Tibial nerve (tissue), 4 donors: Measurements from ENCODE around the gene PCK2. TPM values are rescaled to one million over a fixed set of nuclear protein-coding genes. Genes with fewer than 3 reads are reported as not detected.
A peak's percentile ranks its signal among the peaks of the same experiment; 100 is the strongest.

Source experiments
- DNase-seq, 2 donors: peaks; one replicate each; pipeline ENCODE4 v3.0.0-alpha.2; 2019; ENCODE audit warnings: low spot score in 2 of 2
- H3K27ac ChIP-seq, 4 donors: fragments of 200-600 bp; sonication (generic) in 3 of 4; one replicate each; pipeline ENCODE4 v1.5.1; 2017 to 2019; ENCODE audit warnings: mild to moderate bottlenecking in 1 of 4
- H3K27me3 ChIP-seq, 2 donors: fragments of 200-600 bp; sonication (generic) in 1 of 2; one replicate each; pipeline versions ENCODE4 v1.5.1 to v1.6.0; 2017 to 2019
- H3K36me3 ChIP-seq, 3 donors: fragments of 200-600 bp; sonication (generic); one replicate each; pipeline ENCODE4 v1.5.1; 2018 to 2019
- H3K4me1 ChIP-seq, 4 donors: fragments of 200-600 bp; sonication (generic) in 3 of 4; one replicate each; pipeline ENCODE4 v1.5.1; 2017 to 2019
- H3K4me3 ChIP-seq, 4 donors: fragments of 200-600 bp; sonication (generic) in 3 of 4; one replicate each; pipeline ENCODE4 v1.5.1; 2017 to 2019; ENCODE audit warnings: mild to moderate bottlenecking in 1 of 4, moderate library complexity in 1 of 4
- H3K9me3 ChIP-seq, 4 donors: fragments of 200-600 bp; sonication (generic) in 3 of 4; one replicate each; pipeline ENCODE4 v1.5.1; 2017 to 2019
- CTCF ChIP-seq, 5 experiments: fragments of 200-600 bp in 3 of 5; fragments of 450-650 bp in 2 of 5; sonication (generic) in 3 of 5; IDR thresholded peaks; one replicate each; pipeline ENCODE4 v1.5.1; 2016 to 2019; ENCODE audit warnings: antibody characterized with exemption in 5 of 5, mild to moderate bottlenecking in 3 of 5, moderate library complexity in 2 of 5
- EP300 ChIP-seq, 2 donors: sonication (generic); formaldehyde crosslinking; IDR thresholded peaks; one replicate each; pipeline ENCODE4 v1.6.1; 2017; ENCODE audit warnings: antibody characterized with exemption in 2 of 2, mild to moderate bottlenecking in 1 of 2
- POLR2A ChIP-seq, 2 donors: fragments of 450-650 bp; IDR thresholded peaks; one replicate each; pipeline ENCODE4 v1.6.1; 2017; ENCODE audit warnings: antibody characterized with exemption in 2 of 2, mild to moderate bottlenecking in 2 of 2, moderate library complexity in 2 of 2
- WGBS, 2 donors: methylation state at CpG; one replicate each; pipeline ENCODE4 v1.1.5; 2018; 5-methylcytosine and 5-hydroxymethylcytosine counted together
- total RNA-seq, 4 donors: library from RNA; depleted of rRNA; stranded (reverse); fragments of >200 nt; gene quantifications; one replicate each; pipeline ENCODE4 v1.1.0, GENCODE V29; 2016

The PCK2 gene
- total RNA-seq, 4 donors from 2014 or later: 28.9 to 49.2 (median 34.3) TPM

GRCh38 chr14:24147761-24148428, 53.8 kb downstream of the PCK2 start:
- Histone ChIP-seq H3K27ac (peak overlapping the region; percentile 85 to 97 (median 92)), H3K9me3 (no peaks in the 10 kb centered on the region), H3K4me1 (peaks cover 4 to 51% (median 19%) of the 10 kb centered on the region in 4 donors), H3K4me3 (peak overlapping the region; percentile 82 to 98 (median 96)), H3K27me3 (no peaks in the 10 kb centered on the region), H3K36me3 (peaks cover 5 to 53% (median 20%) of the 10 kb centered on the region in 3 donors)
- no peak for DNase-seq
- no peak for TF ChIP-seq EP300 (IDR thresholded peaks at IDR 0.05)
- TF ChIP-seq CTCF (IDR thresholded peaks at IDR 0.05): no peak
- TF ChIP-seq POLR2A (IDR thresholded peaks at IDR 0.05): no peak
- 4 to 5% methylated on average over 21 to 22 of the region's 29 CpGs for WGBS, 2 donors

- Histone ChIP-seq H3K9me3 (no peaks in the 10 kb centered on the region), H3K4me1 (peaks cover 4 to 38% (median 19%) of the 10 kb centered on the region in 4 donors), H3K27me3 (no peaks in the 10 kb centered on the region), H3K36me3 (peaks cover 5 to 63% (median 22%) of the 10 kb centered on the region in 3 donors), H3K4me3 (no peak overlapping the region), H3K27ac (no peak overlapping the region)
- 94 to 96% methylated on average over 3 of the region's 3 CpGs for WGBS, 2 donors
- DNase-seq: no peak
- TF ChIP-seq CTCF (IDR thresholded peaks at IDR 0.05): no peak
- TF ChIP-seq EP300 (IDR thresholded peaks at IDR 0.05): no peak
- no peak for TF ChIP-seq POLR2A (IDR thresholded peaks at IDR 0.05)
Measured at GRCh38 chr14:24149302-24149969, 55.3 kb downstream of the PCK2 start.

GRCh38 chr14:24150061-24150460, 56.0 kb downstream of the PCK2 start:
- peaks cover 5 to 69% (median 27%) of the 10 kb centered on the region in 3 donors for H3K36me3 ChIP-seq
- H3K9me3 ChIP-seq: no peaks in the 10 kb centered on the region
- no peaks in the 10 kb centered on the region for H3K27me3 ChIP-seq
- H3K27ac ChIP-seq: no peak overlapping the region
- 89 to 90% methylated on average over 9 of the region's 9 CpGs for whole genome bisulfite sequencing, 2 donors
- H3K4me1 ChIP-seq: peaks cover 4 to 32% (median 18%) of the 10 kb centered on the region in 4 donors
- no peak overlapping the region for H3K4me3 ChIP-seq
- no peak for TF ChIP-seq EP300 (IDR thresholded peaks at IDR 0.05)
- no peak for TF ChIP-seq POLR2A (IDR thresholded peaks at IDR 0.05)
- no peak for TF ChIP-seq CTCF (IDR thresholded peaks at IDR 0.05)
- DNase-seq: no peak

- WGBS, 2 donors: 91 to 97% methylated on average over 9 of the region's 9 CpGs
- peaks cover 8 to 74% (median 32%) of the 10 kb centered on the region in 3 donors for H3K36me3 ChIP-seq
- TF ChIP-seq CTCF (IDR thresholded peaks at IDR 0.05) (no peak), EP300 (IDR thresholded peaks at IDR 0.05) (no peak), POLR2A (IDR thresholded peaks at IDR 0.05) (no peak)
Measured at GRCh38 chr14:24150567-24150966, 56.5 kb downstream of the PCK2 start.

GRCh38 chr14:24150993-24151392, 56.9 kb downstream of the PCK2 start:
- 77 to 87% methylated on average over 9 of the region's 9 CpGs for WGBS, 2 donors
- TF ChIP-seq POLR2A (IDR thresholded peaks at IDR 0.05) (no peak), CTCF (IDR thresholded peaks at IDR 0.05) (no peak), EP300 (IDR thresholded peaks at IDR 0.05) (no peak)
- Histone ChIP-seq H3K4me1 (peaks cover under 1 to 23% (median 9%) of the 10 kb centered on the region in 4 donors), H3K36me3 (peaks cover 8 to 78% (median 36%) of the 10 kb centered on the region in 3 donors), H3K27ac (no peak overlapping the region), H3K27me3 (no peaks in the 10 kb centered on the region), H3K4me3 (no peak overlapping the region), H3K9me3 (no peaks in the 10 kb centered on the region)
- no peak for DNase-seq

More at GRCh38 chr14:24150567-24150966, 56.5 kb downstream of the PCK2 start:
- no peak overlapping the region for H3K4me3 ChIP-seq
- no peaks in the 10 kb centered on the region for H3K27me3 ChIP-seq
- no peaks in the 10 kb centered on the region for H3K9me3 ChIP-seq
- H3K4me1 ChIP-seq: peaks cover 4 to 27% (median 14%) of the 10 kb centered on the region in 4 donors
- DNase-seq: no peak
- no peak overlapping the region for H3K27ac ChIP-seq
